NCI-H2196 treated with DMSO at 0.1 percent for 48 hours (cell line): ENCODE measurements around the gene TEKTIP1.
A peak's percentile ranks its signal among the peaks of the same experiment; 100 is the strongest.
"Not testable (repeated sequence)": the region's sequence is repeated elsewhere in the genome, so short reads cannot be mapped to it uniquely, and the experiment has no call there.

Source experiments
- DNase-seq: peaks from one replicate; lab custom pipeline; 2025; ENCODE audit not compliant: unreplicated experiment; lab: John Stamatoyannopoulos, UW

Gene TEKTIP1

DNA sequence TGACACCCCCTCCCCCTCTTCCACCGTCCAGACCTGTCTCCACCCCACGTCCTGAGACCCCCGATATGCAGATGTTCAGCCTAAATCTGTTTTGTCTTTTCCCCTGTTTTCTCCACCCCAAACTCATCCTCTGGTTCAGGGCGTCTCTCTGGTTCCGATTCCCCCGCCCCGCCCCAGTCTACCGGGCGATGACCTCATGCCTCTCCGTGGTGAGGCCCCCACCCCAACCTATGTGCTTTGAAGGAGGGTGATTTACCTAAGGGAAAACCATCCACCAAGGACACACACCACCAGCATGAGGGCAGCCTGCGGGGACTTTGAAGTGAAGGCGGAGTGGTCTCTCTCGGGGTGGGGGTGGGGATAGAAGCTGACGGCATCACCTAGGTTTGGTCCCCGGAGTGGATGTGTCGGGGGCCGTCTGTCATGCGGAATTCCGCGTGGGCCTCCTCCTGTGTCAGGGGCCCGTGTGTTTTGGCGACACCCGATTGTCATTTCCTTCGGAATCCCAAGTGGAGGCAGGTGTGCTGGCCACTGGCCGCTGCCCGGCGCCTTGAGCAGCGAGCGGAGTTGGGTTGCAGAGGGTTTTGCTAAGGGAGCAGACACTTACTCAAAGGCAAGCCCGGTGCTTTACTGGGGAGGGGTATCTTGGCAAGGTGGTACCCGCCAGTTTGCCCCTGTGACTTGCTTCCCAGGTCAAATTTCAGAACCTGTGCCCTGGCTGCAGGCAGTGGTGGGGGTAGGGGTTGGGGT lies 31.4 kb upstream of the TEKTIP1 start:
- peak; percentile 17 for DNase-seq

DNA sequence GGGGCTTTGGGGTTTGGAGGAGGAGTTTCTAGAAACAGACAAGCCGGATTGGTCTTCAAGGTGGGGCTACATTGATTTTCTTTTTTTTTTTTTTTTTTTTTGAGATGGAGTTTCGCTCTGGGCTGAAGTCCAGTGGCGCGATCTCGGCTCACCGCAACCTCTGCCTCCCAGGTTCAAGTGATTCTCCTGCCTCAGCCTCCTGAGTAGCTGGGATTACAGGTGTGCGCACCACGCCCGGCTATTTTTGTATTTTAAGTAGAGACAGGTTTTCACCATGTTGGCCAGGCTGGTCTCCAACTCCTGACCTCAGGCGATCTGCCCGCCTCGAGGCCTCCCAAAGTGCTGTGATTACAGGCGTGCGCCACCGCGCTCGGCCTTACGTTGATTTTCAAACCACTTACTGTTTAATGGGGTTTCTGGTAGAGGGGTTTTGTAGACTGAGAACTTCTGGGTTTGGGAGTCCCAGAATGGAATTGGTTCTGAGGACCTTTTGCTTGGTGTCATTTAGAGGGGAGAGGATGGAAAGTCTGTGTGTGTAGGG lies 30.8 kb upstream of the TEKTIP1 start:
- DNase-seq: not testable (repeated sequence)

DNA sequence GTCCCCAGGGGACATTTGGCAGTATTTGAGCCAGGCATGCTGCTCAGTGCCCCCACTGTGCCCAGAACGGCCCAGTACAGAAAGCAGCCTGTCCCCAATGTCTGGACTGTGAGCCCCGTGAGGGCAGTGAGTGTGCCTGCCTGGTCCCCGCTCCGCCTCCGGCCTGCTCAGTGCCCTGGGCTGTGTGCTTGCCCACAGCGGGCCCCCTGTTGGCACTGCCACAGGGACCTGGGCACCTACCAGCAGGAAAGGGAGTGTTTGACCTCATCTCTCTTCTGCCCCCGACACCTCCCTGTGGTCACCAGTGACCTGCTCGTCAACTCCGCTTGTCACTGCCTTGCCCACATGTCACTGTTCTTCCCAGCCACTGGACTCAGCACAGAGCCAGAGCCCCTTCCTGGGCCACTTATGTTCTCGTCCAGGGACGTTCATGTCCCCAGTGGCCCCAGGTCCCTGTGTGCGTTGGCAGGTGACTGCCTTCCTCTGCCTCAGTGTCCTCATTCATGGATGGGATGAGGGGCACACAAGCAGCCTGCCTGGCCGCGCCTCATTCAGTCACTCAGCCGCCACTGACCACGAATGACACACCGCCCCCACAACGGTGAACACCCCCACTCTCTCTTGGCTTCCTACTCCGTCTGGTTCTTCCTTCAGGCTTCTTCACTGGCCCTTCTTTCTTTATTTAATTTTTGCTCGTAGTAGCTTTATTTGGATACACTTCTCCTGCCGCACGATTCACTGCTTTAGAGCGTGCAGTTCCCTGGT lies 30.0 kb upstream of the TEKTIP1 start:
- DNase-seq: no peak

DNA sequence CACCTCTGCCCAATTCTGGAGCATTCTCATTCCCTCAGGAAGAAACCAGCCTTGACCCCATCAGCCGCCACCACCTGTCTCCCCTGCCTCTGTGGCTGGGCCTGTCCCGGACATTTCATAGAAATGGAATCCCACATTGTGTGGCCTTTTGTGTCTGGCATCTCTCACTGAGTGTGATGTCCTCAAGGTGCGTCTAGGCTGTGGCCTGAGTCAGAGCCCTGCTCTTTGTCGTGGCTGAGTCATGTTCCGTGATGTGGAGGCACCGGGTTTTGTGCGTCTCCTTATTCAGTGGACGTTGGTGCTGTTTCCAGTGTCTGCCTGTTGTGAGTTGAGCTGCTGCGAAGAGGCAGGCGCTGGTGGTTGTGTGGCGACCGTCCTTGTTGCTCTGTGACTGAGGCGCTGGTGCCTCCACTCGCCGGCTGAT lies 29.4 kb upstream of the TEKTIP1 start:
- DNase-seq: no peak

DNA sequence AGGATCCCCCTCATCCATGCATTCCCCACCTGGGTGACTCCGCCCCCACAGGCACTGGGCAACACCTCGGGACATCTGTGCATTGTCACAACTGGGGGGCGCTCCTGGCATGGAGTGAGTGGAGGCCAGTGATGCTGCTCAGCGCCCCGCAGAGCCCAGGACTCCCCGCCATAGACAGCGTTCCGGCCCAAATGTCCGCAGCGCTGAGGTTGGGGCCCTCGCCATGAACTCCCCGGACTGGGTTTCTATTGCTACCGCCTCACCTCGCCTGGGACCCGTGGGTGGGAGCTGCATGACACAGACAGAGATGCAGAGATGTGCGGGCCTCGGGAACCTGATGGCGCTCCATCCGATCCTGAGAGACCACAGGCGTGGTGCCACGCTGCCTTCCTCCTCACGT lies 28.2 kb upstream of the TEKTIP1 start:
- no peak for DNase-seq

DNA sequence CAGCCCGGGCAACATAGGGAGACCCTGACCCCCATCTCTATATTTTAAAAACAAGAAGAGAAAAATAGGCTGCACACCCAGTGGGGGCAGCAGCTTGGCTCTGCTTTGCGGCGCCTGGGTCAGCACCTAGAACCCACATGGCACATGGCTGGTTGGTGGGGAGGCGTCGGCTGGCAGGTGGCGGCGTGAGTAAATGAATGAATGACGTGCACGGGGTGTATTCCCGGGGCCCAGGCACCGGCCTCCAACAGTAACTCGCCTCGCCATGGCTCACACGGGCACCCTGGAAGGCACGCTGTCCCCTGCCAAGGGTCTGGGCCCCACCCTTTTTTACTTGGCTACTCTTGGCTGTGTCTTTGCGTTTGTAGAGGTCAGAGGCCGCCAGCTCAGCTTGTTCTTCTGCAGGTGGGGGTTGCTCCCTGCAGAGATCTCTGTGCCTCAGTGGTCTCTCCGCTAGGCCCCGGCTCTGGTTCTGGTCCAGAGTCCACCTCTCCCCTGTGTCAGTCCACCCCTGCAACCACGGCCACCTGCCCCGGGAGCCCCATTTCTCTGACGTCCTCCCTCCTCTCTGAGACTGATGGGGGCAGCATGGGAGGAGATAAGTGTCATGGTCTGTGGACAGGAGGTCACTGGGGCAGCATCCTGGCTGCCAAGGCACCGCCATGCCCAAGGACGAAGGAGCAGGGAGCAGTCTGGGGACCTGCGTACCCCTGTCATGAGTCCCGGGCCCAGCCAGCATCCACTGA lies 27.3 kb upstream of the TEKTIP1 start:
- DNase-seq: no peak

DNA sequence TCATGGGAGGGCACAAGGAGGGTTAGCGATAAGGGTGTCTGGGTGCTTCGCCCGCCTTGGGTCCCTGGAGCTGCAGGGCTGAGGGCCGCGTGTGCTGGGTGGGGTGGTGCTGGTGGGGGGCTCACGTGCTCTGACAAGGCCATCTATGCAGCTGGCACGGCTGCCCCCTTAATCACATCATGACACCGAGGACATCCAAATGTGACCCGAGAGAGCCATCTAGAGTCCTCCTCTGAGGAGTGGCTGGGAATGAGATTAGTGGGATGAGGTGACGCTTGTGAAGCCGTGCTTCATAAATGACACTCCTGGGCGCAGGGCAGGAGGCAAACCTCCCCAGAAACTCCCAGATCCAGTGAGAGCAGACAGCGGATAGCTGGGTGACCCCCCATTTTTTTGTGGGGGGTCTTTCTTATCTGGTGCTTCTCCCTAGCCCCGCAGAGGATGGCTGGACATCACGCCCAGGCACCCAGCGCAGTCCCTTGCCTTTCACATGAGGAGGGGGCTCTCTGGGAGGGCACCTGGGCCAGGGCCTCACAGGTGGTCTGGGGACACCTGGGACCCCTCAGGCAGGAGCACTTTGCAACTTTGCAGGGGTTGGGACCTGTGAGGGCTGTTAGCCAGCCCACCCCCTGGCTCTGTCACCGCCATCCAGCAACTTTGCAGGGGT lies 26.3 kb upstream of the TEKTIP1 start:
- no peak for DNase-seq

DNA sequence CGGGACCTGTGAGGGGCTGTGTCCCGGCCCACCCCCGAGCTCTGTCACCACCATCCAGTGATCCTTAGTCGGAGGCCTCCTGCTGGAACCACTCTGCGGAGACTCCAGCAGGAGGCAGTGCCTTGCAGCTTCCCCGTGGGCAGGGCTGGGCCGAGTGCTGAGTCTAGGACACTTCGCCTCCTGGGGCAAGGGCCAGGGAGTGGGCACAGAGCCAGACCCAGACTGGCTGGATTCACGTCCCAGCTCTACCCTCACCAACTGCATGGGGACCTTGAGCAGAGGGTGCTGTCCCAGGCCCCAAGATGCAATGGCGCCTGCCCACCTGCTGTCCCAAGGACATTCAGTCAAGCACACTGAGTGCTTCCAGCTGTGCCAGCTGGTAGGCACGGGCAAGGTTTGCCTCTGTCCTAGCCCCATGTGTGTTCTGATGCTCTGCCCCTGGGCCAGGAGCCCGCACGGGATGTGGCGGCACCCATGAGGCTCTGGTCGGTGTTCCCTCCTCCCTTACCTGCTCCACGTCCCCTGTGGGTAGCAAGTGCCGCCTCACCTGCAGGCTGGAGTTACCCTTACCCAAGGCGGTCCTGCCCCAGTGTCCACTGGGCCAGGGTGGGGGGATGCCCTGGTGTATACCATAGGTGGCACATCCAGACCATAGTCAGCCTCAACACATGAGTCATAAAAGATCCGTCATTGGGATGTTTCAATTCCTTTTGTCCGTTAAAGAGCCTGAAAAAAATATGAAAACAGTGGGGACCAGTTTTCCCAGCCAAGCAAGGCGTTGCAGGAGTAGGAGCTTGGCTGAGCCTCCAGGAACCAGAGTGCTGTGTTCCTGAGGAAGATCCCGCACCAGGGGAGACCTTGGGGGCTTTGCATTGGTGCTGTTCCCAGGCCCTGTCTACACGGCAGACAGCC lies 25.5 kb upstream of the TEKTIP1 start:
- no peak for DNase-seq

DNA sequence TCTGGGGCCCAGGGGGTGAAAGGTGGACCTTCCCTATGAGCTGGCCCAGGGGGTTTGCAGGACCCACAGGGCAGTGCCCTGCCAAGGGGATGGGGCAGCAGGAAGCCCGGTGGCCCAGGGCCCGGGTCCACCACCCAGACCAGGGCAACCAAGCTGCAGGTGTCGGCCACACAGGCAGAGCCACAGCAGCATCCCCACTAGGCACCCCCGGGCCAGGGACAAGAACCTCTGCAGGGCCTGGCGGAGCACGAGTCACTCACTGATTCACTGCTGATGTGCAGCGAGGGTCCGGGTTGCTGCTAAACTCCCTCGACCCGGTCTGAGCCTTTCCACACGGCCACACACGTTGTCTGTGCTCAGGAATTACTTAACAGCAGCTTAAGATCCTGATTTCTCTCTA lies 24.0 kb upstream of the TEKTIP1 start:
- no peak for DNase-seq

DNA sequence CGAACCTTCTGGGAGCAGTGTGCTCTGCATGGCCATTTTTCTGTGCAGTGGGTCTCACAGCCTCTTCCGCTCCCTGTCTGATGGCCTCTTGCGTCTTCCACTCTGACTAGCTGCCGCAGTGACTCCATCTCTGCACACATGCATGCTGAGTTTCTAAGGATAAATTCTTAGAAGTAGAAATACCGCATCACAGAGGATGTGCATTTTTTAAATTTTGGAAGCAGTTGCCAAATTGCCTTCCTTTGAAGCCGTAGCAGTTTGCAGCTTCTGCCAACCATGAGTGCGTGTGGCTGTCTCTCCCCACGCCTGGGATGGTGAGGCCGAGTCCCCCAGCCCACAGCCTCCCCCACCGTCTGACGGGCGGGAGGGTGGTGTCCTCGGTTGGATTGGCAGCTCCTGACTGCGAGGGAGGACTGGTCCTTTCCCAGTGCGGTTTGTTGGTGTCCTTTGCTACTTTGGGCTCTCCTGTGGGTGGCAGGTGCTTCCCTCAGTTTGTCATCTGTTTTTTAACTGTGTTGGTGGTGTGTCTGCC lies 23.0 kb upstream of the TEKTIP1 start:
- DNase-seq: no peak

DNA sequence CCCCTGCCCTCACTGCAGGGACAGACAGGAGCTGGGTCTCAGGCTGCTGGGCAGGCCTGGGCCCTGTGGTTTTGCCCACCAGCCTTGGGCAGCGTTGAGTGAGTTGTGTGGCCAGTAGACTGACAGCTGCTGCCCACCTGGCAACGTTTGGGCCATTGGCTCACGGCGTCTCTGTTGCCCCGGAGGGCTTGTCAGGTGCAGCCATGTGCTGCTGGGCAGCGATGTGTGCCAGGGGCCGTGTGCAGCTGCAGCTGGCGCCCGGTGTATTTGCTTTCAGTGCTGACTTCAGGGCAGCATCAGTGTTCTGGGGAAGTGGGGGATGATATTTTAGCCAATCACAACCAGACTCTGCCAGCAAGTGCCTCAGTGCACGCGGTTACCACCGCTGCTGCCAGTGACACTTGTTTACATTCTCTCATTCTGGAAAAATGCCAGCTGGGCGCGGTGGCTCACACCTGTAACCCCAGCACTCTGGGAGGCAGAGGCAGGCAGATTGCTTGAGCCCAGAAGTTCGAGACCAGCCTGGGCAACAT lies 22.2 kb upstream of the TEKTIP1 start:
- DNase-seq: peak; percentile 88

DNA sequence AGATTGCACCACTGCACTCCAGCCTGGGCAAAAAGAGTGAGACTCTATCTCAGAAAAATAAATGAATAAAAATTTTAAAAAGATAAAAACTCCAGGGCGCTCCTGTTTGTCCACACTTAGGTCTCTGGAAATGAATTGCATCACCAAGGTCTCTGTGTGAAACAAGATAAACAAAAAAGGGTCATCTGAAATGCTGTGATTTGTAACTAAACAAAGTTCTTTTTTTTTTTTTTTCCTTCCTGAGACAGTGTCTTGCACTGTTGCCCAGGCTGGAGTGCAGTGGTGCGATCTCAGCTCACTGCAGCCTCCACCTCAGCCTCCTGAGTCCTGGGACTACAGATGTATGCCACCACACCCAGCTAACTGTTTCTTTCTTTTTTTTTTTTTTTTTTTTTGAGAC lies 21.3 kb upstream of the TEKTIP1 start:
- no peak for DNase-seq

DNA sequence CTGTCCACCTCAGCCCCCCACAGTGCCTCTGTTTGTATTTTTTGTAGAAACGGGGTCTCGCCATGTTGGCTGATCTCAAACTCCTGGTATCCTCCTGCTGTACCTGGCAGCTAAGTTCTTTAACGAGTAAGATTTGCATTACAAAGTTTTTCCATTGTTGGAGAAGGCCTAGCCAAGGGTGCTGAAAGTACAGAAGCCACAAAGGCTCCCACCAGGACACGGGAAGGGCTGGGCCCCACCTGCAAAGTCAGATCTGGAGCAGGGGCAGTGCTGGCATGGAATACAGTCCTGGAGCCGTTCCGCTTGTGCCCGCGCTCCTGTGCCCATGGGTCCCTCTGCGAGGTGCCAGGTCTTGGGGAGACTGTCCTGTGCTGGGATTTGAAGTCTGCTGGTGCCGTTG lies 20.7 kb upstream of the TEKTIP1 start:
- DNase-seq: no peak

DNA sequence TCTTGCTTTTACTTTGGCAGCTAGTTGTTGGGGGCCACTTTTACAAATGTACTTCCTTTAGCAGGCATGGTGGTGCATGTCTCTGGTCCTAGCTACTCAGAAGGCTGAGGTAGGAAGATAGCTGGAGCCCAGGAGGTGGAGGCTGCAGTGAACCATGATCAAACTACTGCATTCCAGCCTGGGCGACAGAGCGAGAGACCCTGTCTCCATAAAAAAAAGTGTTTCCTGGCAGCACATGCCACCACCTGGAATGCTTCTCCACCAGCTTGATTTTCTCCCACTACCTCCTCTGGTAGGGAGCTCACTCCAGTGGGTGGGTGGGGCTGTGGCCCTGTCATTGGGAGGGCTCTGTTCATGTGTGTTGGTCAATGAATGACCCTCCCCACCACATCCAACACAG lies 20.3 kb upstream of the TEKTIP1 start:
- DNase-seq: no peak

DNA sequence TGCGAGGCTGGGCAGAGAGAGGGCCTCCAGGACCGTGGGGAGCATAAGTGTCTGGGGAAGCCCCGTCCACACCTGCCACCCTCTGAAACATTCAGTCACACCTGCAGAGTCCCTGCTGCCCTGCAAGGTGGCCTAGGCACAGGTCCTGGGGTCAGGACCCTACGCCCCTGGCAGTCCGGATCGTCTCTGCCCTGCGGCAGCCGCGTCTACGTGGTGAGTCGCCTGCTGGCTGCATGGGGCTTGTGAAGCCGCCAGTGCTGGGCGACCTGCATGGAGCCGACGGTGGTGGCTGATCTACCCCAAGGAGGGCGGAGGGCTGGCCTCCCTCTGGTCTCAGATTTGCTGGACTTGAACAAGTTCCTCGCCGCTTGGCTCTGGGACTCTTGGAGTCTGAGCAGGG lies 19.8 kb upstream of the TEKTIP1 start:
- no peak for DNase-seq

DNA sequence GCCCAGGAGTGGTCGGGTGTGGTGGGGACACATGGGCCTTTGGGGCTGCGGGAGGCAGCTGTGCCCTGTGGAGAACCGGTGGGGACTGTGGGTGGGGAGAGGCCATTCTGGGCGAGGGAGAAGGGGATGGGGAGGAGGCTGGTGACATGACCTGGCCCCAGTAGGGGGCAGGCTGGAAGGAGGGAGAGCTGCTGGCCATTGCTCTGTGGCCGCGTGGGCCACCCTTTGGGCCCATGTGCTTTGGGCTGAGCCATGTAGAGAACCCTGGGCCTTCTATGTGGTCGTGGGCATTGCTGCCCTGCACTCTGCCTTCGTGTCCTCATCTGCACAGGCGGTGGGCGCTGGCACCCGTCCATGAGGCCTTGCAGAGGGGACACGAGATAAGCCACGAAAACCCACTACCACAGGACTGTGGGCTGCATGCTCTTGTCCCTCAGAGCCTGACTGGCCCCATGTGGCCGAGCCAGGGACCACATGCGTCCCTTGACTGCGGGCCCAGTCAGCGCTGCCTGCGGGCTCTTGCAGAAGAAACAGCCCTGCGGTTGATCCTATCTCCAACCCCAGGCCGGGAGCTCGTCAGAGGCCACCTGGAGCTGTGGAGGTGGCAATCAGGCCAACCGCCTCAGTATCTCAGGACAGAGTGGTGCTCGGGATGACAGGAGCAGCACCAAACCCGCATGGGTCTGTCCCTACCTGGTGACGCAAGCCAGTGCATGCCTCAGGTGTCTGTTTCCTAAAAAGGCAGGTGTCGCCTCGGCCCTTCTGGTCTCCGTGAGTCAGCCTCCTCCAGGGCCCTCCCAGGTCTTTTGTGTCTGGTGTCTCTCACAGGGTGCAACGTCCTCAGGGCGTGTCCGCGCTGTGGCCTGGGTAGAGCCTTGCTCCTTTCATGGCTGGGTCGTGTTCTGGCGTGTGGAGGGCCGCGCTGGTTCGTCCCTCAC lies 18.5 kb upstream of the TEKTIP1 start:
- DNase-seq: no peak

DNA sequence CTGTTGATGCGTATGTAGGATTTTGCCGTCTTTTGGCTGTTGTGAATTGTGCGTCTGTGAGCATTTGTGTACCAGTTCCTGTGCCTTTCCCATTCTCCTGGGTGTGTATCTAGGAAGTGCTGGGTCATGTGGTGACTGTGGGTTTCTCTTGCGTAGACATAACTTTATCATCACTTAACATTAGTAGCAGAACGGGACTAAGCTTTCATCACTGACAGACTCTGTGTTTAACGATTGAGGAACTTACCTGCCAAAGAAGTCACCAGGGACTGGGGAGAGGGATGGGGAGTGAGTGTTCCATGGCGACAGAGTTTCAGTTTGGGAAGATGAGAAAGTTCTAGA lies 17.9 kb upstream of the TEKTIP1 start:
- DNase-seq: no peak
